ENCODE results near the gene PLCB1. TPM values are rescaled to one million over a fixed set of nuclear protein-coding genes. Genes with fewer than 3 reads are reported as not detected.
"Not testable (repeated sequence)": the region's sequence is repeated elsewhere in the genome, so short reads cannot be mapped to it uniquely, and the experiment has no call there.

Gene PLCB1
- total and polyA plus RNA-seq, 7 donors, result 1.5 to 10.7 (median 4.2) TPM

DNA sequence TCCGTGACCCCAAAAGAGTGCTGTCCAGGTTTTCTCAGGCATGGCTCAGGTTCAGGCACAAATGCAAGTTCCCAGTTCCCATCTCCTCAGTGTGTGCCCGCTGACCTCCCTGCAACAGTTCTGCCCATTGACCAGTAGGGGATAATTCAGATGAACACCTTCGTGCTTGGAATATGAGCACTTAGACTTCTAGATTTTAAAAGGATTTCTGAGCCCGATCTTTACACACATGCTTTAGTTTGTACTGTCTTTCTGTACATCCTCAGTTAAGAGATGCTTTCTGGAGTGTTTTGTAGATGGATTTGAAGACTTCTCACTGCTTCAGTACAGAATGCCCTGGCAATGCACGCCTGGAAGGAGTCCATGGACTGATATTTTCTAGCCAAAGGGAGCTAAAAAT, 697.2 kb downstream of the PLCB1 start:
- Histone ChIP-seq H3K4me1 (no peaks in the 10 kb centered on the region), H3K27me3 (ENCODE audit: insufficient read depth in 3 of 3, low read length in 2 of 3) (no peaks in the 10 kb centered on the region), H3K9me3 (no peaks in the 10 kb centered on the region), H3K4me3 (no peak overlapping the region), H3K36me3 (ENCODE audit: insufficient read depth in 1 of 2, low read depth in 1 of 2) (no peaks in the 10 kb centered on the region), H3K27ac (no peak overlapping the region)
- 81 to 91% (median 86%) methylated on average over 5 of the region's 5 CpGs for WGBS, 3 donors
- intact Hi-C loops (cut with DNase I), result no loop called here
- DNase-seq (no peak), ATAC-seq (no peak)
- TF ChIP-seq, protein P1, sequence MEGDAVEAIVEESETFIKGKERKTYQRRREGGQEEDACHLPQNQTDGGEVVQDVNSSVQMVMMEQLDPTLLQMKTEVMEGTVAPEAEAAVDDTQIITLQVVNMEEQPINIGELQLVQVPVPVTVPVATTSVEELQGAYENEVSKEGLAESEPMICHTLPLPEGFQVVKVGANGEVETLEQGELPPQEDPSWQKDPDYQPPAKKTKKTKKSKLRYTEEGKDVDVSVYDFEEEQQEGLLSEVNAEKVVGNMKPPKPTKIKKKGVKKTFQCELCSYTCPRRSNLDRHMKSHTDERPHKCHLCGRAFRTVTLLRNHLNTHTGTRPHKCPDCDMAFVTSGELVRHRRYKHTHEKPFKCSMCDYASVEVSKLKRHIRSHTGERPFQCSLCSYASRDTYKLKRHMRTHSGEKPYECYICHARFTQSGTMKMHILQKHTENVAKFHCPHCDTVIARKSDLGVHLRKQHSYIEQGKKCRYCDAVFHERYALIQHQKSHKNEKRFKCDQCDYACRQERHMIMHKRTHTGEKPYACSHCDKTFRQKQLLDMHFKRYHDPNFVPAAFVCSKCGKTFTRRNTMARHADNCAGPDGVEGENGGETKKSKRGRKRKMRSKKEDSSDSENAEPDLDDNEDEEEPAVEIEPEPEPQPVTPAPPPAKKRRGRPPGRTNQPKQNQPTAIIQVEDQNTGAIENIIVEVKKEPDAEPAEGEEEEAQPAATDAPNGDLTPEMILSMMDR (IDR thresholded peaks at IDR 0.05), result no peak

DNA sequence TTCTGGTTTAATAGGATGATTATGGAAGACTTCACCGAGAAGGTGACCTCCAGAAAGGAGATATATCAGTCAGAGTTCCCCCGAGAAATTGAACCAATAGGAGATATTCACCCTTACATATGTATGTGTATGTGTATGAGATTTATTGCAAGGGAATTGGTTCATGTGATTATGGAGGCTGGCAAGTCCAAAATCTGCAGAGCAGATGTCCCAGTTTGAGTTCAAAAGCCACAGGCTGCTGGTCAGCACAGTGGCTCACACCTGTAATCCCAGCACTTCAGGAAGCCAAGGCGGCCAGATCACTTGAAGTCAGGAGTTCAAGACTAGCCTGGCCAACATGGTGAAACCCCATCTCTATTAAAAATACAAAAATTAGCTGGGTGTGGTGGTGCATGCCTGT, 702.2 kb downstream of the PLCB1 start:
- H3K36me3 ChIP-seq (ENCODE audit: insufficient read depth in 1 of 2, low read depth in 1 of 2); intact Hi-C loops (cut with DNase I); H3K27me3 ChIP-seq (ENCODE audit: insufficient read depth in 3 of 3, low read length in 2 of 3); ATAC-seq; H3K4me1 ChIP-seq; H3K27ac ChIP-seq; H3K9me3 ChIP-seq; H3K4me3 ChIP-seq; DNase-seq: not testable (repeated sequence)
- 94 to 97% (median 94%) methylated on average over 3 of the region's 3 CpGs for WGBS, 3 donors

DNA sequence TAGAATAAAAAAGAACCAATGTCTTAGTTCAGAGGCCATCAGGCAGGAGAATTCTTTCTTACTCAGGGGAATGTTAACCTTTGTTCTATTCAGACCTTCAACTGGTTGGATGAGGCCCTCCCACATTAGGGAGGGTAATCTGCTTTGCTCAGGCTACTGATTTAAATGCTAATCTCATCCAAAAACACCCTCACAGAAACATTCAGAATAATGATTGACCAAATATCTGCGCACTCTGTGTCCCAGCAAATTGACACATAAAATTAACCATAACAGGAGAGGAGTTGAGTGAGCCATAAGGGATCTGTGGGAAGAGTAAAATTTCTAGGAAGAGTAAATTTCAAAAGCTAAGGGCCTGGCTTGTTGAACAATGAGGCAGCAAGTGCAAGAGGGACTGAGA, 702.8 kb downstream of the PLCB1 start:
- H3K27ac ChIP-seq, result no peak overlapping the region
- H3K9me3 ChIP-seq, result no peaks in the 10 kb centered on the region
- ATAC-seq, result no peak
- no peak for DNase-seq
- H3K27me3 ChIP-seq (ENCODE audit: insufficient read depth in 3 of 3, low read length in 2 of 3), result no peaks in the 10 kb centered on the region
- no peaks in the 10 kb centered on the region for H3K4me1 ChIP-seq
- intact Hi-C loops (cut with DNase I), result no loop called here
- H3K4me3 ChIP-seq, result no peak overlapping the region
- H3K36me3 ChIP-seq (ENCODE audit: insufficient read depth in 1 of 2, low read depth in 1 of 2), result no peaks in the 10 kb centered on the region
- WGBS, 3 donors, result 63 to 100% (median 64%) methylated on average over 1 of the region's 1 CpG
- TF ChIP-seq, protein P1 (IDR thresholded peaks at IDR 0.05), result no peak

DNA sequence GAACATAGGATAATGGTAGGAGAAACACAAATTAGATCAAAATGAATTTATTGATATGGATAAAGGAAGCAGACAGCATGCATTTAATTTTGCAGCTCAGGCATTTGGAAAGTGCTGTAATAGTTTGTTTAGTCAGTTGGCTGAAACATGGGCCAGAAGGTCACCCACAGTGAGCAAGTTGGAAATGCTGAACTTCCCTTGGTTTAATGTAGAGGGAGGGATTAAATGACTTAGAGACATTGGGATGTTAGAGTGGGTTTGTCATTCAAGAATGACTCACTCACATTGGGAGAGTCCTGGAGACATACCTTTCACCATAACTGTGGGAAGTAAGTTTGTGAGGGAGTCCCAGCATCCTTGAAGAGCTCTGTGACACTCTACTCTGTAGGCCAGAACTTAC, 705.3 kb downstream of the PLCB1 start:
- intact Hi-C loops (cut with DNase I), result no loop called here
- no peak overlapping the region for H3K4me3 ChIP-seq
- DNase-seq (no peak), ATAC-seq (no peak)
- no peaks in the 10 kb centered on the region for H3K9me3 ChIP-seq
- TF ChIP-seq, protein P1 (IDR thresholded peaks at IDR 0.05), result no peak
- H3K4me1 ChIP-seq, result no peaks in the 10 kb centered on the region
- no peaks in the 10 kb centered on the region for H3K36me3 ChIP-seq (ENCODE audit: insufficient read depth in 1 of 2, low read depth in 1 of 2)
- no peaks in the 10 kb centered on the region for H3K27me3 ChIP-seq (ENCODE audit: insufficient read depth in 3 of 3, low read length in 2 of 3)
- H3K27ac ChIP-seq, result no peak overlapping the region

DNA sequence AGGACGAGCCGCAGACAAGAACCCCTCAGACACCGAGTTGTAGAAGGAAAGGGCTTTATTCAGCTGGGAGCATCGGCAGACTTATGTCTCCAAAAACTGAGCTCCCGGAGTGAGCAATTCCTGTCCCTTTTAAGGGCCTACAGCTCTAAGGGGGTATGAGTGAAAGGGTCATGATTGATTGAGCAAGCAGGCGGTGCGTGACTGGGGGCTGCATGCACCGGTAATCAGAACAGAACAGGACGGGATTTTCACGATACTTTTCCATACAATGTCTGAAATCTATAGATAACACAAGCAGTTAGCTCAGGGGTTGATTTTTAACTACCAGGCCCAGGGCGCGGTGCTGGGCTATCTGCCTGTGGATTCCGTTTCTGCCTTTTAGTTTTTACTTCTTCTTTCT, 710.5 kb downstream of the PLCB1 start:
- ATAC-seq (no peak), DNase-seq (no peak)
- Histone ChIP-seq H3K27me3 (ENCODE audit: insufficient read depth in 3 of 3, low read length in 2 of 3) (no peaks in the 10 kb centered on the region), H3K9me3 (no peaks in the 10 kb centered on the region), H3K27ac (no peak overlapping the region), H3K4me3 (no peak overlapping the region), H3K4me1 (no peaks in the 10 kb centered on the region), H3K36me3 (ENCODE audit: insufficient read depth in 1 of 2, low read depth in 1 of 2) (no peaks in the 10 kb centered on the region)
- TF ChIP-seq, protein P1 (IDR thresholded peaks at IDR 0.05), result no peak
- intact Hi-C loops (cut with DNase I), result no loop called here
- 92 to 94% (median 94%) methylated on average over 13 of the region's 13 CpGs for WGBS, 3 donors
